HG03378 (cell line): Measurements from ENCODE around the gene CIAO3.
"Not testable (repeated sequence)": the region's sequence is repeated elsewhere in the genome, so short reads cannot be mapped to it uniquely, and the experiment has no call there.

Experiments used
- ATAC-seq: cut with Tn5 transposase; IDR thresholded peaks from one replicate; pipeline ENCODE4 v1.9.1; 2021; ENCODE audit warnings: mild to moderate bottlenecking, moderate library complexity; ENCODE audit not compliant: unreplicated experiment

CIAO3 gene

DNA sequence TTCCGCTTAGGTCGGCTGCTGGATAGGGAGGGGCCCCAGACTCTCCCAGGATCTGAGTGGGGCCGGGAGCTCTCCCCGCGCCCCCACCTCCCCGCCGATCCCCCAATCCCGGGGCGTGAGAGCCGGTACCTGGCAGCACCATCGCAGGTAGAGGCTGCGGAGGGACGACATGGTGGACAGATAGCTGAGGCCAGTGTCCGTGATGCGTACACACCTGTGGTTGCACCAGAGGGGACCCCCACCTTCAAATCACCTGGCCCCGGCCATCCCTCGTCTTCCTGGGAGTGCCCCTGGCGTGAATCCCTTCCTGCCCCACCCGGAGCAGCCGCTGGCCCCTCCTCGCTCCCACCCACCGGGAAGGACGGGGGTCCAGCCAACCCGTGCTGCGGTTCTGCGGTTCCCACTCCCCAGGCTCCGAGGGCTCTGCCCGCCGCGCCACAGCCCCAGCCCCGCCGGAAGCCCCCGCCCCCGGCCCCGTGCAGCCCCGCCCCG lies 45.9 kb downstream of the CIAO3 start:
- no peak for ATAC-seq

DNA sequence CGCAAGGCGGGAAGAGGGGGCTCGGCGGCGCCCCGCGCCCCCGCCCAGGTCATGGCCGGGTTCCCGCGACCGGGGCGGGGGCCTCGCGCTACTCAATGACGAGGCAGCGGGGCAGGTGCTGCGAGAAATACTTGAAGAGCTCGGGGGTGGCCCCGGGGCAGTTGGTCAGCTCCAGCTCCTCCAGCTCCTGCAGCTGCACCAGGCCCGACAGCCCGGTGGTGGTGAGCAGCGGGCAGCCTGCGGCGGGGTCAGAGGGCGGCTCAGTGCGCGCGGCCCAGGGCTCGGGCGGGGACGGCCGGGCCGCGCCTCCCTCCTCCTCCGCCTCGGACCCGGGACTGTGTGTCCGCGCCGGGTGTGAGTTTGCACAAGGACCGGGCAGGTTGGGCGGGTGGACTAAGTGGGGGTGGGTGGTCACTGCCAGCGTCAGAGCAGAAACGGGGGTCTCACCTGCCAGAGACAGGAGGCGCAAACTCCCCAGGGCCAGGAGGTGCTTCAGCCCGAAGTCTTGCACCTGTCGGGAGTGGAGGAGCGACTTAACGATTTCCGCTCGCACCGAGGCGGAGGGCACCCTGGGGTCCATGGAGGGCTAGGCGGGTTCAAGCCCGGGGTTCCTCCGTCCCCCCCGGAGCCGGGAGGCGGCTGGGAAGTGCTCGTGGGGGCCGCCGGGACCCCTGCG lies 46.5 kb downstream of the CIAO3 start:
- ATAC-seq: no peak

- no peak for ATAC-seq
These were observed 47.0 kb downstream of the CIAO3 start for GRCh38 chr16:693766-694165.

GRCh38 chr16:693364-693763 lies 47.4 kb downstream of the CIAO3 start:
- no peak for ATAC-seq

- ATAC-seq: no peak
These were observed 48.3 kb downstream of the CIAO3 start for GRCh38 chr16:692356-693108.

GRCh38 chr16:691242-691641 lies 49.6 kb downstream of the CIAO3 start:
- ATAC-seq: not testable (repeated sequence)

DNA sequence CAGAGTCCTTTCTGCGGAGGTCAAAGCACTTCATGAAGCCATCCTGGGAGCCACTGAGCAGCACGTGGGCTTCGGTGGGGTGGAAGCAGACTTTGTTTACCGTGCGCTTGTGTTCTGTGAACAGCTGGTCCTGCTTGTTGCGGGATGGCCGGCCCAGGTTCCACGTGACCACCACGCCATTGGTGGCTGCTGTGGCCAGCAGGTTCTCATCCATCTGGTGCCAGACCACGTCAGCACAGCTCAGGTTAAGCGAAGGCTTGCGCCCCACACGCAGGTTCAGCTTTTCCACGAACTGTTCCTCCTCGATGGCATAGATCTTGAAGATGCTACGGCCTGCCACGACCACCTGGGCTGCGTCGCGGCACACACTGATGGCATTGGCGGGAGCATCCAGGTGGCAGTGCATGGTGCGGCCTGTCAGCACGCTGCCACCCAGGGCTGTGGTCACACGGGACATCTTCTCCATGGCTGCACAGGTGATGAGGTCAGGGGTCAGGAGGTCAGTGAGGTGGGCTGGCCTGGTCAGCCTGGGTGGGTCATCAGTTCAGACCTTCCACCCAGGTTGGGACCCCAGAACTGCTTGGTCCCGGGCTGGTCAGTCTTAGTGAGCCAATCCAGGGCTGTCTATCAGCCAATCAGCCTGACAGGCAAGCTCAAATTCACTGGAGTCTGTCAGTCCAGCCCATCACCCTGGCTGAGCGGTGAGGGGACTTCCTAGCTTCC lies 51.5 kb downstream of the CIAO3 start:
- no peak for ATAC-seq

DNA sequence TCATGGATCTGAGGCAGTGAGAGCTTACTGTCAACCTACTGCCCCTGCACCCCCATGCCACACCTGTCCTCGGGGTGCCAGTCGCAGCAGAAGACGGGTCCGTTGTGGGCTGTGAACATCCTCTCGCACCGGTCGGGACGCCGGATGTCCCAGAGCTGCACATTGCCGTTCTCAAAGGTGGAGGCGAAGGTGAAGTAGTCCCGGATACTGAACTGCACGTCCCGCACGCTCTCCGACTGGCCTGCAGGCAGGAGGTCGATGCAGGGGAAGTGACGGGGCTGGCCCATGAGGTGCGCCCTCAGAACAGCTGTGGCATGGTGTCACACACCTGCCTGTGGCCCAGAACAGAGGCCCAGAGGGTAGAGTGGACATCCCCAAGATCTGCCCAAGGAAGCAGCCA lies 53.3 kb downstream of the CIAO3 start:
- ATAC-seq: no peak

GRCh38 chr16:686459-687260 lies 54.1 kb downstream of the CIAO3 start:
- ATAC-seq: no peak

- no peak for ATAC-seq
These were observed 54.8 kb downstream of the CIAO3 start for GRCh38 chr16:685967-686366.

DNA sequence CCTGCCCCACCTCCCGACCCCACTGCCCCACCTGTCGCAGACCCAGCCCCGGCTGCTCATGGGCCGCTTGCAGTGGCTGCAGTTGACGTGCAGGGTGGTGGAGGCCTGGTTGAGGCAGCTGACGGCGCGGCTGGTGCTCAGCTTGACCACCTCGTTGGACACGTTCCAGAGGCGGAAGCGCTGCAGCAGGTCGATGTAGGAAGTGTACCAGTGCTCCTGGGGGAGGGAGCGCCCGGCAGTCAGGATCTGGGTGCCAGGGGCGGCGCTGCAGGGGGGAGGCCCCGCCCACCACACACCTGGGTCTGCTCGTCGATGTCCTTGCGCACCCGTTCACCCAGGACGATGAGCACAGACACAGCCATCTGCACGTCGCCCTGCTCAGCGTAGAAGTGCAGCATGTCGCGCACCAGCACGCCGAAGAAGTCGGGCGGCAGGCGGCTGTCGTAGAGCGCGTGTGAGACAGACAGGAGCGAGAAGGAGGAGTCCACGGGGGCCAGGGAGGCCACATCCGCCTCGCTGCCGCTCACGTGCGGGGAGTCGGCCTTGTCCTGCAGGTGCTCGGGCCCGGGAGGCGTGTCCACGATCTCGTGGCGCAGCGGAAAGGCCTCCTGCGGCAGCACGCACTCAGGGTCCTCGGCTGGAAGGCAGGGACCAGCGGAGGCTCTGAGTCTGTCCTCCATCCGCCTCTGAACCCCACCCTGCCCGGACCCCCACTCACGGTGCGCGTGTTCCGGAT lies 55.7 kb downstream of the CIAO3 start:
- no peak for ATAC-seq

DNA sequence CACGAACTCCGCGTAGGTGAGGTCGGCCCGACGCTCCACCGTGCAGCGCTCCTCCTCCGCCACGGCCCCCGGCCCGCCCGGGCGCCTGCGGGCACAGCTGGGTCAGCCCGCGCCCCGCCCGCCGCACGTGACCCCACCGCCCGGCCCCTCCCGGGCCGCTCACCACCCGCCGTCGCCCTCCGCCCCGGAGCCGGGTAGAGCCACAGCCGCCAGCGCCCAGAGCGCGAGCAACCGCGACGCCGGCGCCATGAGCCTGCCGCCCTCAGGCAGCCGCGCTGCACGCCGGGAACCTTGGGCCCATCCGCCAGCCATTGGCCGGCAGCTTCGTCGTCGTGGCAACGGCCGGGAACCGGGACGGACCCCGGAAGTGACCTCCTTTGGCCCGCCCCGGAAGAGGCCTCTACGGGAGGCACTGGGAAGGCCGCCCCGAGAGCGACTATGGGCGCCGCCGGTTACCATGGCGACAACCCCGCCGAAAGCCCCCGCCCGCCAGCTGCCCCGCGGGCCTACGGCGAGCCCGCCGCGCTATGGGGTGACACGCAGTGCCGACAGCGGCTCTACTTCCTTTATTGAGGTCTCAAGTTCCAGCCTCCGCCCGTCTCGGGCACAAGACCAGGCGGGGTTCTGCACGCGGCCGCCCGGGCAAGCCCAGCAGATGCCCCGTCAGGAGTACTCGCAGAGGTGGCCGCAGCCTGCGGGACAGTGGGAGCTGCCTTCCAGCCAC lies 56.6 kb downstream of the CIAO3 start, which contains the start of gene JMJD8:
TSS of gene JMJD8 (minus strand) at position 264 of the 724 bp plus-strand sequence. CDS start at position 249, 15 bp downstream.
- peak; percentile 66 for ATAC-seq

GRCh38 chr16:683396-684070 lies 57.3 kb downstream of the CIAO3 start:
- no peak for ATAC-seq

DNA sequence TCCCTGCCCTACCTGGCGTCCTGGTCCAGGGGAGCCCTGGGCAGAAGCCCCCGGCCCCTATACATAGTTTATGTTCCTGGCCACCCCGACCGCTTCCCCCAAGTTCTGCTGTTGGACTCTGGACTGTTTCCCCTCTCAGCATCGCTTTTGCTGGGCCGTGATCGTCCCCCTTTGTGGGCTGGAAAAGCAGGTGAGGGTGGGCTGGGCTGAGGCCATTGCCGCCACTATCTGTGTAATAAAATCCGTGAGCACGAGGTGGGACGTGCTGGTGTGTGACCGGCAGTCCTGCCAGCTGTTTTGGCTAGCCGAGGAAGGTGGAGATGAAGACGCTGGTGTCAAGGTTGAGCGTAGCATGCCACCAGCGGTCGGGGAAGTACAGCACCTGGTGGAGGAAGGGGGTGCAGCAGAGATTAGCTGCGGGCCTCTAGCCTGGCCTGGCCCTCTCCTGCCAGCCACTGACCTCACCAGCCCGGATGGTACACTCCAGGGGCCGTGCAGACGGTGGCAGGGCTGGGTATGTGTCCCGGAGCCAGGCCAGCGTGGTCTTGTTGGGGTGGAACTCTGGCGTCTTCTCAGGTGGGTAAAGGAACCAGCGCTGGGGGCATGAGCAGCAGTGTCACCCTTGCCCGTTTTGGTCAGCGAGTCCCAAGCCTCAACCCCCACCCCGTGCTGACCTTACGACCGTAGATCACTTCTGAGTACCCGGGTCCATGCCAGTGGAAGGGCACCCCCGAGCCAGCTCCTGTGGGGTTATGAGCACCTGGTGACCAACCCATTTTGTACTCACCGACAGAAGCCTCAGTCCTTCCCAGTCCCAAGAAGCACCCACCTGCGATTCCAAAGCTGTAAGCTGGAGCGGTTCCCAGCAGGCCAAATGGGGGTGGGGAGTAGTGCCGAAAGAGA lies 58.1 kb downstream of the CIAO3 start:
- ATAC-seq: no peak

DNA sequence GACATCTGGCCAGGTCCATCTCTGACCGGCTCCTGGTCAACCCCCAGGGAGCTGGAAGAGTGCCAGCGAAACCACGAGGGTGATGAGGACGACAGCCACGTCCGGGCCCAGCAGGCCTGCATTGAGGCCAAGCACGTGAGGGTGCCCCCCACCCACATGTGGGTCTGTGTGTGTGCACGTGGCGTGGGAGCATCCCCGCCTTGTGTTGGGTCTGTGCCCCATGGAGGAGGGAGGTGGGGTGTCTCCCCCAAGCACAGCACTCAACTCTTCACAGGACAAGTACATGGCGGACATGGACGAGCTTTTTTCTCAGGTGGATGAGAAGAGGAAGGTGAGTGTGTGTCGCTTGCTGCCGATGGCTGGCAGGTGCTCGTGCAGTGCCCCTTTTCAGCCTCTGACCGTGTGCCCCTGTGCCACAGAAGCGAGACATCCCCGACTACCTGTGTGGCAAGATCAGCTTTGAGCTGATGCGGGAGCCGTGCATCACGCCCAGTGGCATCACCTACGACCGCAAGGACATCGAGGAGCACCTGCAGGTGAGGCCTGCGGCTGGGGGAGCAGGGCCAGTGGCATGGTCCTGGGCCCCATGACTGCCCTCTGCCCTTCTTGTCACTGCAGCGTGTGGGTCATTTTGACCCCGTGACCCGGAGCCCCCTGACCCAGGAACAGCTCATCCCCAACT lies 58.9 kb downstream of the CIAO3 start:
- no peak for ATAC-seq

DNA sequence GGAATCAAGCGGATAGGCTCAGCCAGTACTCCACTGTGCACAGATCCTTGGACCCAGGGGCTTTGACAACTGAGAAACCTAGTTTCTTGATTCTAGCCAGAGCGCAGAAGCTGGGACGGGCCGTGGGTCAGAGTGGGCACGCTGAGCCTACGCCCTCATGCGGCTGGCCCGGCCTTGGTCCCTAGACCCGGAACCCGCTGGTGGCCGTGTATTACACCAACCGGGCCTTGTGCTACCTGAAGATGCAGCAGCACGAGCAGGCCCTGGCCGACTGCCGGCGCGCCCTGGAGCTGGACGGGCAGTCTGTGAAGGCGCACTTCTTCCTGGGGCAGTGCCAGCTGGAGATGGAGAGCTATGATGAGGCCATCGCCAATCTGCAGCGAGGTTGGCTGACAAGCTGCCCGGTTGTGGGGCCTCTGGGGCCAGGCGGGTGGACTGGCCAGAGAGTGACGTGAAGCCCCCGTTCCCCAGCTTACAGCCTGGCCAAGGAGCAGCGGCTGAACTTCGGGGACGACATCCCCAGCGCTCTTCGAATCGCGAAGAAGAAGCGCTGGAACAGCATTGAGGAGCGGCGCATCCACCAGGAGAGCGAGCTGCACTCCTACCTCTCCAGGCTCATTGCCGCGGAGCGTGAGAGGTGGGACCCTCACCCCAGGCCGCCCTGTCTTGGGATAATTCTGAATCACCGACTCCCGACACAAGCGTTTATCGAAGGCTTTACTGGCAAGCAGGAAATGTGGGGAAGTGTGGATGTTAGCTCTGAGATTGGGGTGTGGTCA lies 59.6 kb downstream of the CIAO3 start:
- ATAC-seq: no peak

GRCh38 chr16:680625-680945 lies 60.2 kb downstream of the CIAO3 start:
- ATAC-seq: no peak
